T-helper 2 cell treated with Interferon-gamma antibody and Interleukin-4, amounts not matched to agents 100 ng/mL and 5 ng/mL, for 36 hours (primary cell): ENCODE results near the gene AKAP5. TPM values are rescaled to one million over a fixed set of nuclear protein-coding genes. Genes with fewer than 3 reads are reported as not detected.

ENCODE experiments used
- intact Hi-C: fragments of 100-400 bp; cut with micrococcal nuclease; formaldehyde crosslinking; loops from one replicate; pipeline ENCODE4 v1.15.1; 2023
- total RNA-seq: library from RNA; stranded (reverse); gene quantifications from 2 replicates; pipeline ENCODE4 v1.2.3, GENCODE V29; 2022

The AKAP5 gene
- 1.5 TPM in 2 replicates for total RNA-seq

- intact Hi-C loops: loop anchor here (2.0 to 5.0 kb wide), 4 partner anchors 33 to 128 kb away; partner anchors contain the start of genes ZBTB1 and ZBTB25
Observed at GRCh38 chr14:64465191-64465822, at the start of gene AKAP5. TSS of gene AKAP5 (plus strand) at chr14:64465499. CDS start at chr14:64468395, 2,896 bp downstream.

- intact Hi-C loops: no loop called here
Observed at GRCh38 chr14:64416348-64416932, 48.9 kb upstream of the AKAP5 start.

- intact Hi-C loops: no loop called here
Observed at GRCh38 chr14:64417055-64417770, 48.1 kb upstream of the AKAP5 start.

GRCh38 chr14:64417771-64418125, 47.6 kb upstream of the AKAP5 start:
- intact Hi-C loops: no loop called here

- intact Hi-C loops: no loop called here
Observed at GRCh38 chr14:64419003-64419402, 46.3 kb upstream of the AKAP5 start.

- intact Hi-C loops: no loop called here
Observed at GRCh38 chr14:64421166-64421565, 44.1 kb upstream of the AKAP5 start.

GRCh38 chr14:64422005-64422404, 43.3 kb upstream of the AKAP5 start:
- intact Hi-C loops: no loop called here

GRCh38 chr14:64422756-64423155, 42.5 kb upstream of the AKAP5 start:
- intact Hi-C loops: no loop called here

- intact Hi-C loops: no loop called here
Observed at GRCh38 chr14:64423987-64424386, 41.3 kb upstream of the AKAP5 start.

- intact Hi-C loops: loop anchor here (5.0 kb wide), 1 partner anchor 33 kb away; the partner anchor contains the start of gene AKAP5
Observed at GRCh38 chr14:64434528-64434927, 30.8 kb upstream of the AKAP5 start.

GRCh38 chr14:64438181-64438841, 27.0 kb upstream of the AKAP5 start:
- intact Hi-C loops: no loop called here

GRCh38 chr14:64439141-64439540, 26.2 kb upstream of the AKAP5 start:
- intact Hi-C loops: no loop called here

GRCh38 chr14:64440494-64440893, 24.8 kb upstream of the AKAP5 start:
- intact Hi-C loops: no loop called here

- intact Hi-C loops: no loop called here
Observed at GRCh38 chr14:64442300-64442988, 22.9 kb upstream of the AKAP5 start.

- intact Hi-C loops: no loop called here
Observed at GRCh38 chr14:64444140-64444539, 21.2 kb upstream of the AKAP5 start.

GRCh38 chr14:64444984-64445845, 20.1 kb upstream of the AKAP5 start:
- intact Hi-C loops: no loop called here

GRCh38 chr14:64447876-64448670, 17.2 kb upstream of the AKAP5 start:
- intact Hi-C loops: no loop called here

GRCh38 chr14:64450255-64450654, 15.0 kb upstream of the AKAP5 start:
- intact Hi-C loops: no loop called here

GRCh38 chr14:64454671-64455070, 10.6 kb upstream of the AKAP5 start:
- intact Hi-C loops: no loop called here
